ENCODE data around the gene CERK.

CERK gene

DNA sequence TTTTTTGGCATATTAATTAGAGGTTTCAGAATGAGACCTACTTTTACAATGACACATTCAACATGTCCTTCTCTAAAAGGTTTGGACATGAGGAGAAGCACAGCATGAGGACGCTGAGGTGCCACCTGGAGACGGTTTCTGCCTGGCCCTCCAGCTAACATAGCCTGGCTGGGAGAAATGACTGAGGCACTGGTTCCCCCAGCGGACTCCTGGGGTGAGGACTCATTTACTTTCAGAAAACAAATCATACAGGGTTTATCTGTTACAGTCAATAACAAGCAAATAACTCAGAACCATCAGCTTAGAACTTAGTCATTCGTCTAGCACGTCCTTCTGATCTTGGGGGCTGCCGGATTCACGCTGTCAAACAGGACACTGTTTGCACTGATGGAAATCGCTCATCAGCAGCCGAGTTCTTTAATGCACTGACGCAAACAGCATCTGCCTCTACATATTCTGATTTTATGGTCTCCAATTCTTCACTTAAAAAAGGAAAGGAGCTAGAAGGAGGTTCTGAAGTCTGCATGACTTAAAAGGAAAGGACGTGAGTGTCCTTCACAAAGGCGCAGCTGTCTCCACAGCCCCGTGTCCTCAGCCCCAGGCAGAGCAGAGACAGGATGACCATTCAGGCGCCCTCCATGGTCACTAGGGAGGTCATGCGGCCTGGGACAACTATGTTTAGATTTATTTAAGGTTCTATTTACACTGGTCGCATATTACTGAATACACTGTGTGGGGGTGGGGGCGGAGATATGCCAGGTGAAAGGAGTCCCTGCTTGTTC, 44.2 kb downstream of the CERK start:
- peaks cover 66% of the 10 kb centered on the region for H3K36me3 ChIP-seq (ENCODE audit: insufficient read depth, low read length)
- no peak overlapping the region for H3K27ac ChIP-seq (ENCODE audit: low read depth, low read length)
- no peak overlapping the region for H3K9ac ChIP-seq (ENCODE audit: low read length)
- no peaks in the 10 kb centered on the region for H3K4me1 ChIP-seq (ENCODE audit: insufficient read depth, low read length)
- no peaks in the 10 kb centered on the region for H3K9me3 ChIP-seq (ENCODE audit: low read length)
- no peak overlapping the region for H3K4me3 ChIP-seq (ENCODE audit: low read depth in 1 of 2, low read length in 2 of 2)
- no peaks in the 10 kb centered on the region for H3K27me3 ChIP-seq (ENCODE audit: control insufficient read depth in 1 of 2, insufficient read depth in 2 of 2, low read length in 2 of 2)

DNA sequence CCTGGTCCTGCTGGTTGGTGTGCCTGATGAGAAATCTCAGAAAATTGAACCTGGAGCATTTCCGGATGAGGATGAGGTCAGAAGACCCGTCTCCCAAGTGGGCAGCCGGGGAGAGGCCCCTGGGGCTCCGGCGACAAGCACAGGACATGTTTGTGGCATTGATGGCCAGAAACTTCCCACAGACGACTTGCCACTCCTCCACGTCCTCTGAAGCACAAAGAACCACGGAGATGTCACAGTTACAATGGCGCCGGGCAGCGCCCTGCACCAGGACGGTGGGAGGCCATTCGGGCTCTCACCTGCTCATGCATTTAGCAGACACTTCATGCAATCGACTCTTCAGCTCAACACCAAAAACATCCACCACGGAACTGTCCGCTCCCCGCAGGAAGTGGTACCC, 46.5 kb downstream of the CERK start:
- no peak overlapping the region for H3K4me3 ChIP-seq (ENCODE audit: low read depth in 1 of 2, low read length in 2 of 2)
- no peak overlapping the region for H3K27ac ChIP-seq (ENCODE audit: low read depth, low read length)
- H3K9ac ChIP-seq (ENCODE audit: low read length), result no peak overlapping the region
- H3K36me3 ChIP-seq (ENCODE audit: insufficient read depth, low read length), result peaks cover 53% of the 10 kb centered on the region
- no peaks in the 10 kb centered on the region for H3K27me3 ChIP-seq (ENCODE audit: control insufficient read depth in 1 of 2, insufficient read depth in 2 of 2, low read length in 2 of 2)
- H3K4me1 ChIP-seq (ENCODE audit: insufficient read depth, low read length), result peaks cover 2% of the 10 kb centered on the region
- H3K9me3 ChIP-seq (ENCODE audit: low read length), result no peaks in the 10 kb centered on the region

DNA sequence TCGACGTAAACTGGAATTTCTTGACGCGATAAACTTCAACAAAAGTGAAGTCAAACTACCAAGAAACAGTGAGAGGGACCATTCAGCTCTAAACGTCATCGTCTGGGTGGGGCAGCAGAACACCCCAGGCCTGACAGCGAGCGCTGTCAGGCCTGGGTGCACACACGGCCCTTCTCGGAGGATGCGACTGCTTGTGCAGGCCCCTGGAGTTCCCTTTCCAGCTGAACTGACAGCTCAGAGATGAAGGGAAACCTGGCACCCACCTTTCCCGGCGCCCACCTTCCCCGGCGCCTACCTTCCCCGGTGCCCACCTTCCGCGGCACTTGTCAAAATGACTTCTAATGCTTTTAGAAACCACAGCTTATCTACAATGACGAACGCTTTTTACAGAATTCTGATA, 47.9 kb downstream of the CERK start:
- Histone ChIP-seq H3K4me3 (ENCODE audit: low read depth in 1 of 2, low read length in 2 of 2) (no peak overlapping the region), H3K4me1 (ENCODE audit: insufficient read depth, low read length) (peaks cover 6% of the 10 kb centered on the region), H3K27me3 (ENCODE audit: control insufficient read depth in 1 of 2, insufficient read depth in 2 of 2, low read length in 2 of 2) (no peaks in the 10 kb centered on the region), H3K27ac (ENCODE audit: low read depth, low read length) (no peak overlapping the region), H3K9ac (ENCODE audit: low read length) (no peak overlapping the region), H3K36me3 (ENCODE audit: insufficient read depth, low read length) (peaks cover 44% of the 10 kb centered on the region), H3K9me3 (ENCODE audit: low read length) (no peaks in the 10 kb centered on the region)

DNA sequence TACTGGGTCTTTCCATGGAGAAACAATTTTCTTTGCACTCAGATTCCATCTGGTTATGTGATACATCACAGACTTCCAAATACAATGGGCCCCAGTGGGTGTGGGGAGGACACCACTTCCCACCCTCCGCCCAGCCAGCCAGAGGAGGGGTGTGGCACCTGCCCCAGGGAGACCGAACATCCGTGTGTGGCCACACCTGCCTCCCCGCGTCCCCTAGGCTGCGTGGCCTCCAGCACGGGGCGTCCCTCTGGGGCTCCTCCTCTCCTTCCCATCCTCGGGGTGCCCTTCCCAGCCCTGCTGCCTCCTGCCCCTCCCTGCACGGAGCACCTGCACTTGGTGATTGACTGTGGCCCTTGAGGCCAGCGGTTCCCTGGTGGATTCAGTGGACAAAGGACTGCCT, 49.1 kb downstream of the CERK start:
- Histone ChIP-seq H3K27me3 (ENCODE audit: control insufficient read depth in 1 of 2, insufficient read depth in 2 of 2, low read length in 2 of 2) (no peaks in the 10 kb centered on the region), H3K9ac (ENCODE audit: low read length) (no peak overlapping the region), H3K9me3 (ENCODE audit: low read length) (no peaks in the 10 kb centered on the region), H3K4me1 (ENCODE audit: insufficient read depth, low read length) (peaks cover 6% of the 10 kb centered on the region), H3K27ac (ENCODE audit: low read depth, low read length) (no peak overlapping the region), H3K36me3 (ENCODE audit: insufficient read depth, low read length) (peaks cover 36% of the 10 kb centered on the region), H3K4me3 (ENCODE audit: low read depth in 1 of 2, low read length in 2 of 2) (no peak overlapping the region)

DNA sequence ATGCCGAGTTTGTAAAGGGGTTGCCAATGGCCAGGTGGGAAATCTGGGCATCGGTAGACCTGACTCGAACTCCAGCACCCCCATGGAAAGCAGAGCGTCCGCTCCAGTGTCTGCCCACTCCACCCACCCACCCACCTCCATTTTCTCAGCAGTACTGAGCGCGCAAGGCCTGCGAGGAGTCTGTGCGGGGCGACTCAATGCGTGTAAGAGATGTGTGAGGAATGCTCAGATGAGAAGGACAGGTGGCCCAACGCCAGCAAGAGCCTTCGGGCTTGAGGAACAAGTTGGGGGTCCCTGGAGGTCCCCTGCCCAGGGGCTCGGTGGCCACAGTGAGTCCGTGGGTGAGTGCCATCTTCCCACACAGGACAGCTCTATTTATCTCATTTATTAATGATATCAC, 50.6 kb downstream of the CERK start:
- Histone ChIP-seq H3K27me3 (ENCODE audit: control insufficient read depth in 1 of 2, insufficient read depth in 2 of 2, low read length in 2 of 2) (no peaks in the 10 kb centered on the region), H3K4me3 (ENCODE audit: low read depth in 1 of 2, low read length in 2 of 2) (no peak overlapping the region), H3K9ac (ENCODE audit: low read length) (no peak overlapping the region), H3K36me3 (ENCODE audit: insufficient read depth, low read length) (peaks cover 30% of the 10 kb centered on the region), H3K27ac (ENCODE audit: low read depth, low read length) (no peak overlapping the region), H3K4me1 (ENCODE audit: insufficient read depth, low read length) (peaks cover 6% of the 10 kb centered on the region), H3K9me3 (ENCODE audit: low read length) (no peaks in the 10 kb centered on the region)

DNA sequence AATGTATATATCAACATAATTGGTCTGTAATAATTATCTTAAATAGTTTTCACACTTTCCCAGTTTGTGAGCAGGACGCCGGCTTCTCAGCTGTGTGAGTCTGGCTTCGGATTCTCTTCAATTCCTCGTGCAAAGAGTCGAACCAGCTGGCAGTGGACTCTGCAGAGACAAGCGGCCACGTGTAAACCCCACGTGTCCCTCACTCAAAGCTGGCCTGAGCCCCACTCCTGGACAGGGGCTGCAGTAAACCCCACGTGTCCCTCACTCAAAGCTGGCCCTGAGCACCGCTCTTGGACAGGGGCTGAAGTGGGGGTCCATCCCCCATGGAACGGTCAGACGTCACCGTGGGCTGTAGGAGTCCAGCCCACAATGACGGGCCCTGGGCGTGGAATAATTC, 51.0 kb downstream of the CERK start:
- Histone ChIP-seq H3K9me3 (ENCODE audit: low read length) (no peaks in the 10 kb centered on the region), H3K27me3 (ENCODE audit: control insufficient read depth in 1 of 2, insufficient read depth in 2 of 2, low read length in 2 of 2) (no peaks in the 10 kb centered on the region), H3K36me3 (ENCODE audit: insufficient read depth, low read length) (peaks cover 29% of the 10 kb centered on the region), H3K4me3 (ENCODE audit: low read depth in 1 of 2, low read length in 2 of 2) (no peak overlapping the region), H3K27ac (ENCODE audit: low read depth, low read length) (no peak overlapping the region), H3K9ac (ENCODE audit: low read length) (no peak overlapping the region), H3K4me1 (ENCODE audit: insufficient read depth, low read length) (peaks cover 6% of the 10 kb centered on the region)

DNA sequence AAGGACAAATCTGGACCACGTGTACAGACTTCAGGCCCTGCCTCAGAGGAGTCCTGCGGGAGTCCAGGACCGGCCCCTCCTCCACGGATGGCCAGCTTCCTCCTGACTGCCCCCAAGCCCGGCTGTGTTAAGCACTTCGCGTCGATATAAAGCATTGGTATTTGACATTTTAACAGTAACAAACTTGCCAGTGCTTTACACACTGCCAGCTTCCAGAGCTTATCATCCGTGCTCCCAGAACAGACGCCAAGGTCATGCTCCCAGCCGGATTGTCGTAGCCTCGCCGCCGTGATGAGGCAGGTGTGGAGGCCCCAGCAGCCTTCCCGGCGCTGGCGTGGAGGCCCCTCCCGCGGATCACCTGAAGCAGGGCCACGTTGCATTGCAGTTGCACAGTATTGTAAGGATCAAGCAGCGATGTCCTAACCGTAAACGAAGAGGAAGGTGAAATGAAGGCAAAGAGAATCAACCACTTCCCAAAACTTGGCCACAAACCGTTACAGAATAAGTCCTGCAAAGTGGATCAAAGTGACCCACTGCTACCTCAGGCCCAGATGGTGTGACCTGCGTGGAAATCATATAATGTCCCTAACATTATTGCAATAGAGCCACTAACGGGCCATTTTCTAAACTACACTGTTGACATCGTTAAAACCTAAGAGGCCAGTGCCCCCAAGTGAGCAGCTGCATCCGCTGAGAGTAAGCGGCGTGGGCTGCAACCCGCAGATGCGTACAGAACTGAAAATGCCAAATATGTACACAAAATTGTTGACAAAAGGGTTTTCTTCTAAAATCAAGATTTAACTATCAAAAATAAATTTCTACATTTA, 51.6 kb downstream of the CERK start:
- H3K36me3 ChIP-seq (ENCODE audit: insufficient read depth, low read length), result peaks cover 23% of the 10 kb centered on the region
- H3K4me3 ChIP-seq (ENCODE audit: low read depth in 1 of 2, low read length in 2 of 2), result no peak overlapping the region
- H3K27ac ChIP-seq (ENCODE audit: low read depth, low read length), result no peak overlapping the region
- H3K9me3 ChIP-seq (ENCODE audit: low read length), result no peaks in the 10 kb centered on the region
- H3K4me1 ChIP-seq (ENCODE audit: insufficient read depth, low read length), result peaks cover 6% of the 10 kb centered on the region
- H3K9ac ChIP-seq (ENCODE audit: low read length), result no peak overlapping the region
- H3K27me3 ChIP-seq (ENCODE audit: control insufficient read depth in 1 of 2, insufficient read depth in 2 of 2, low read length in 2 of 2), result no peaks in the 10 kb centered on the region

DNA sequence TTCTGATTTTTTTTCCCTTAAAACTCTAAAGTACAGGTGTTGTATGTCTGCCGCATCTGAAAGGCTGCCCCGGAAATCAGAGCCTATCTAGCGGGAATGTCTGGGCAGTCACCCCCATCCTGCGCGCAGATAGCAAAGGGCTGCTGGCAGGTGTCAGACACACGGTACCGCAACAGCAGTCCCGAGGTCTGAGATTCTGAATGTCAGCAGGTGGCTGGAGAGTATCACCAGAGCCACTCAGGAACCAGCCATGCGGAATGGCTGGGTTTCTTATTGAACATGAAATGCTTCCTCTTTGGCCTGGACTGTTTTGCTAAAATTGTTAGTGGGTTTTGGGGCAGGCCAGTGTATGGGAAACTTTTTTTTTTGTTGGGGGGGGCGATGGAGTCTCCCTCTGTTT, 53.3 kb downstream of the CERK start:
- peaks cover 6% of the 10 kb centered on the region for H3K4me1 ChIP-seq (ENCODE audit: insufficient read depth, low read length)
- H3K9me3 ChIP-seq (ENCODE audit: low read length), result no peaks in the 10 kb centered on the region
- H3K4me3 ChIP-seq (ENCODE audit: low read depth in 1 of 2, low read length in 2 of 2), result no peak overlapping the region
- H3K36me3 ChIP-seq (ENCODE audit: insufficient read depth, low read length), result peaks cover 9% of the 10 kb centered on the region
- H3K9ac ChIP-seq (ENCODE audit: low read length), result no peak overlapping the region
- H3K27me3 ChIP-seq (ENCODE audit: control insufficient read depth in 1 of 2, insufficient read depth in 2 of 2, low read length in 2 of 2), result no peaks in the 10 kb centered on the region
- H3K27ac ChIP-seq (ENCODE audit: low read depth, low read length), result no peak overlapping the region

DNA sequence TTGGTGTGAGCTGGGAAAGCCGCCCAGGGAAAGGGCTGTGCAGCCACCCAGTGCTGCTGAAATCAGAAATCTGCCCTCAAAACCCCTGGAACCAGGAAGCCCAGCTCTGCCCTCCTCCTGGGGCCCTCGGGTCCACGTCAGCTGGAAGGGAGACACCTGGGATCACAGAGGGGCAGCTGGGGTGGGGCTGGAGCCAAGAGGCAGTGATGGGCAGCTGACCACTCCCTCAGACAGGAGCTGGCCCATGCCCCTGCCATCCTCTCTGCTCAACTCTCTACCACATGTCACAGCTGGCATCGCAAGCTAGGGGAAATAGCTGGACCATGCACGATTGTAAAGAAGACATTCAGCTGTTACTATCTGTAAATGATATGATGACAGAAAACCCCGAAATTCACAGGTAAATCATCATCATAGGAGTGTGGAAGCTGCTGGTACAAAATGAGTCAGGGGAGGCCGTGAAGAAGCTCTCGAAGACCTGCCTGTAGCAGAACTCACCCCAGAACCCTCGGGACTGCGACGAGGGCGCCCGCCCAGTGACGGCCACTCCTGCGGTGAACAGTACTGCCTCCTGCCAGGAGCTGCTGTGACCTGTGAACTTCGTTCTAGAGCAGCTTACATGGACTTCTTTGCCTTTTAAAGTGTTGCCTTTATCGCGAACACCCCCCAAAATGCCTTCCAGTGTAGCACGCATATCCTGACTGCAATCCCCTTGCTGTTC, 55.9 kb downstream of the CERK start:
- Histone ChIP-seq H3K27ac (ENCODE audit: low read depth, low read length) (no peak overlapping the region), H3K9ac (ENCODE audit: low read length) (no peak overlapping the region), H3K4me1 (ENCODE audit: insufficient read depth, low read length) (peaks cover 6% of the 10 kb centered on the region), H3K9me3 (ENCODE audit: low read length) (no peaks in the 10 kb centered on the region), H3K27me3 (ENCODE audit: control insufficient read depth in 1 of 2, insufficient read depth in 2 of 2, low read length in 2 of 2) (no peaks in the 10 kb centered on the region), H3K36me3 (ENCODE audit: insufficient read depth, low read length) (peaks cover 1% of the 10 kb centered on the region), H3K4me3 (ENCODE audit: low read depth in 1 of 2, low read length in 2 of 2) (no peak overlapping the region)

DNA sequence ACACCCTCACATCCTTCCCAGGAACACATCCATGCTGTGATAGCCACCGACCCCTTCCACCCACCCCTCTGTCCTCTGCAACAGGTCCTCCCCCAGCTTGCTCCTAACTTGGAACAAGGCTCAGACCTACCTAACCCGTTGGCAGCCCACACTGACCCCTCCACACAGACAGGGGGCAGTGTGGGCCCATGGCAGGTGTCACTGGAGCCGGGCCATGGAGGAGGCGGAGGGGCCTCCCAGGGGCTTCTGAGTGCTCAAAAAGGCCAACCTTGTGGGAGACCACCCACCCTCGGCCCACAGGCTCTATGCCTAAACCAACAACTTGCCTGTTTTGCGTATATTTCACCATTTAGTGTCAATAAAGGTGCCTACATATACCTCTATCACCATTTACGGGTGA, 57.0 kb downstream of the CERK start:
- H3K27ac ChIP-seq (ENCODE audit: low read depth, low read length), result no peak overlapping the region
- H3K36me3 ChIP-seq (ENCODE audit: insufficient read depth, low read length), result no peaks in the 10 kb centered on the region
- H3K27me3 ChIP-seq (ENCODE audit: control insufficient read depth in 1 of 2, insufficient read depth in 2 of 2, low read length in 2 of 2), result no peaks in the 10 kb centered on the region
- H3K4me3 ChIP-seq (ENCODE audit: low read depth in 1 of 2, low read length in 2 of 2), result no peak overlapping the region
- no peak overlapping the region for H3K9ac ChIP-seq (ENCODE audit: low read length)
- H3K9me3 ChIP-seq (ENCODE audit: low read length), result no peaks in the 10 kb centered on the region
- no peaks in the 10 kb centered on the region for H3K4me1 ChIP-seq (ENCODE audit: insufficient read depth, low read length)

DNA sequence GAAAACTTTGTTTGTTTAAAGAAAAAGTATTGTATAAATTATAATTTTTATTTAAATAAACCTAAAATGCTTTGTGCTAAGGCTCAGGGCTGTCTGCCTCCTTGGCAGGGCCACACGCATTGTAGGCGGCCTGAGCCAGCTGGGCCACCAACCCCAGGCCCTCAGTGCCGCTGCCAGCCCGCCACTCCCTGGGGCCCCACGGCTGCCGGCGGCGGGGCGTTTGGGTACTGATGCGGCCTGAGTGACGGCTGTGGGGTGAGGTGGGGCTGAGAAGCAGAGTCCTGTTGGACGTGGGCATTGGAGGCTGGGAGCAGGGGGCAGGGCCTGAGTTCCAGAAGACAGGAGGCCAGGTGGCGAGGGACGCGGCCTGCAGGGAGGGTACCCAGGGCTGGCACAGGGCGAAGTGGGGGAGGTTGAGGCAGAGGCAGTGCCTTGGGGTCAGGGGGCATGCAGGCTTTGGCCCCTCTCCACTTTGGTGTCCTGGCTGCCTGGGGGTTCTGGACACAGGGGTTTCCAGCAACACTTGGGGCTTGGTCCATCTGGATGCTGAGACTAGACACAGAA, 58.3 kb downstream of the CERK start:
- H3K9ac ChIP-seq (ENCODE audit: low read length), result no peak overlapping the region
- H3K36me3 ChIP-seq (ENCODE audit: insufficient read depth, low read length), result no peaks in the 10 kb centered on the region
- no peaks in the 10 kb centered on the region for H3K27me3 ChIP-seq (ENCODE audit: control insufficient read depth in 1 of 2, insufficient read depth in 2 of 2, low read length in 2 of 2)
- H3K27ac ChIP-seq (ENCODE audit: low read depth, low read length), result no peak overlapping the region
- no peaks in the 10 kb centered on the region for H3K9me3 ChIP-seq (ENCODE audit: low read length)
- no peaks in the 10 kb centered on the region for H3K4me1 ChIP-seq (ENCODE audit: insufficient read depth, low read length)
- H3K4me3 ChIP-seq (ENCODE audit: low read depth in 1 of 2, low read length in 2 of 2), result no peak overlapping the region

Data from muscle layer of colon (tissue), 2 donors.